Measurements from ENCODE around the gene MUC13. TPM values are rescaled to one million over a fixed set of nuclear protein-coding genes. Genes with fewer than 3 reads are reported as not detected.

Gene MUC13
- total RNA-seq, 1 experiment from 2014 or later: not detected

GRCh38 chr3:124862006-124862405 is 72.5 kb downstream of the MUC13 start:
- intact Hi-C loops (cut with micrococcal nuclease; ENCODE audit: unreplicated experiment): no loop called here

GRCh38 chr3:124861041-124861440 is 73.5 kb downstream of the MUC13 start:
- DNase-seq (ENCODE audit: low spot score): no peak
- TF ChIP-seq EZH2 (IDR thresholded peaks at IDR 0.05; ENCODE audit: borderline replicate concordance, low read depth, low read length, poor library complexity, severe bottlenecking): no peak
- TF ChIP-seq, protein P1, sequence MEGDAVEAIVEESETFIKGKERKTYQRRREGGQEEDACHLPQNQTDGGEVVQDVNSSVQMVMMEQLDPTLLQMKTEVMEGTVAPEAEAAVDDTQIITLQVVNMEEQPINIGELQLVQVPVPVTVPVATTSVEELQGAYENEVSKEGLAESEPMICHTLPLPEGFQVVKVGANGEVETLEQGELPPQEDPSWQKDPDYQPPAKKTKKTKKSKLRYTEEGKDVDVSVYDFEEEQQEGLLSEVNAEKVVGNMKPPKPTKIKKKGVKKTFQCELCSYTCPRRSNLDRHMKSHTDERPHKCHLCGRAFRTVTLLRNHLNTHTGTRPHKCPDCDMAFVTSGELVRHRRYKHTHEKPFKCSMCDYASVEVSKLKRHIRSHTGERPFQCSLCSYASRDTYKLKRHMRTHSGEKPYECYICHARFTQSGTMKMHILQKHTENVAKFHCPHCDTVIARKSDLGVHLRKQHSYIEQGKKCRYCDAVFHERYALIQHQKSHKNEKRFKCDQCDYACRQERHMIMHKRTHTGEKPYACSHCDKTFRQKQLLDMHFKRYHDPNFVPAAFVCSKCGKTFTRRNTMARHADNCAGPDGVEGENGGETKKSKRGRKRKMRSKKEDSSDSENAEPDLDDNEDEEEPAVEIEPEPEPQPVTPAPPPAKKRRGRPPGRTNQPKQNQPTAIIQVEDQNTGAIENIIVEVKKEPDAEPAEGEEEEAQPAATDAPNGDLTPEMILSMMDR (conservative IDR thresholded peaks at IDR 0.05; ENCODE audit: low read depth, low read length): no peak
- POLR2A ChIA-PET (ENCODE audit: low non-redundant PET): no interaction called here
- H3K4me3 ChIP-seq (ENCODE audit: low read depth, low read length, poor library complexity, severe bottlenecking): no peak overlapping the region
- intact Hi-C loops (cut with micrococcal nuclease; ENCODE audit: unreplicated experiment): no loop called here
- no peak overlapping the region for H3K27ac ChIP-seq (ENCODE audit: low read depth, low read length, poor library complexity, severe bottlenecking)
- H3K27me3 ChIP-seq (replicated peaks; ENCODE audit: insufficient read depth, low read depth, low read length, poor library complexity): no peaks in the 10 kb centered on the region
- BruUV-seq (replicated peaks): no TSS peak
- peaks cover 18% of the 10 kb centered on the region for H3K4me1 ChIP-seq (ENCODE audit: insufficient read depth, low read length, poor library complexity, severe bottlenecking)
- H3K9me3 ChIP-seq (ENCODE audit: low read depth, low read length, poor library complexity, severe bottlenecking): no peaks in the 10 kb centered on the region
- peaks cover 9% of the 10 kb centered on the region for H3K36me3 ChIP-seq (ENCODE audit: insufficient read depth, low read length, poor library complexity, severe bottlenecking)
- CTCF ChIA-PET: no interaction called here

More at GRCh38 chr3:124862006-124862405, 72.5 kb downstream of the MUC13 start:
- no TSS peak for BruUV-seq (replicated peaks)
- ChIA-PET CTCF (no interaction called here), POLR2A (ENCODE audit: low non-redundant PET) (no interaction called here)
- H3K4me3 ChIP-seq (ENCODE audit: low read depth, low read length, poor library complexity, severe bottlenecking): no peak overlapping the region
- no peaks in the 10 kb centered on the region for H3K9me3 ChIP-seq (ENCODE audit: low read depth, low read length, poor library complexity, severe bottlenecking)
- no peaks in the 10 kb centered on the region for H3K27me3 ChIP-seq (replicated peaks; ENCODE audit: insufficient read depth, low read depth, low read length, poor library complexity)
- peaks cover 15% of the 10 kb centered on the region for H3K4me1 ChIP-seq (ENCODE audit: insufficient read depth, low read length, poor library complexity, severe bottlenecking)
- peaks cover 9% of the 10 kb centered on the region for H3K36me3 ChIP-seq (ENCODE audit: insufficient read depth, low read length, poor library complexity, severe bottlenecking)
- H3K27ac ChIP-seq (ENCODE audit: low read depth, low read length, poor library complexity, severe bottlenecking): no peak overlapping the region
- no peak for DNase-seq (ENCODE audit: low spot score)
- TF ChIP-seq EZH2 (IDR thresholded peaks at IDR 0.05; ENCODE audit: borderline replicate concordance, low read depth, low read length, poor library complexity, severe bottlenecking): no peak
- TF ChIP-seq, protein P1 (conservative IDR thresholded peaks at IDR 0.05; ENCODE audit: low read depth, low read length): no peak

- POLR2A ChIA-PET (ENCODE audit: low non-redundant PET): no interaction called here
- no TSS peak for BruUV-seq (replicated peaks)
- TF ChIP-seq EZH2 (IDR thresholded peaks at IDR 0.05; ENCODE audit: borderline replicate concordance, low read depth, low read length, poor library complexity, severe bottlenecking): no peak
- TF ChIP-seq, protein P1 (conservative IDR thresholded peaks at IDR 0.05; ENCODE audit: low read depth, low read length): no peak
- Histone ChIP-seq H3K27ac (ENCODE audit: low read depth, low read length, poor library complexity, severe bottlenecking) (no peak overlapping the region), H3K27me3 (replicated peaks; ENCODE audit: insufficient read depth, low read depth, low read length, poor library complexity) (no peaks in the 10 kb centered on the region), H3K9me3 (ENCODE audit: low read depth, low read length, poor library complexity, severe bottlenecking) (no peaks in the 10 kb centered on the region), H3K36me3 (ENCODE audit: insufficient read depth, low read length, poor library complexity, severe bottlenecking) (peaks cover 9% of the 10 kb centered on the region), H3K4me3 (ENCODE audit: low read depth, low read length, poor library complexity, severe bottlenecking) (no peak overlapping the region), H3K4me1 (ENCODE audit: insufficient read depth, low read length, poor library complexity, severe bottlenecking) (peaks cover 18% of the 10 kb centered on the region)
- CTCF ChIA-PET: no interaction called here
- no peak for DNase-seq (ENCODE audit: low spot score)
- intact Hi-C loops (cut with micrococcal nuclease; ENCODE audit: unreplicated experiment): no loop called here
Observed at GRCh38 chr3:124860599-124860998, 74.0 kb downstream of the MUC13 start.
